ENCODE results near the gene CDKL4.

GRCh38 chr2:39228413-39229209 is 15.2 kb downstream of the CDKL4 start:
- no peak for TF ChIP-seq POLR2A (IDR thresholded peaks at IDR 0.05; ENCODE audit: low read depth, low read length)
- TF ChIP-seq POLR2AphosphoS5 (IDR thresholded peaks at IDR 0.05; ENCODE audit: low read depth, low read length): no peak
- TF ChIP-seq TAF1 (IDR thresholded peaks at IDR 0.05; ENCODE audit: low read depth, low read length): no peak

Data from GM12891 (cell line).